GM18858 (cell line): ENCODE measurements around the gene RNF151.
"Not testable (repeated sequence)": the region's sequence is repeated elsewhere in the genome, so short reads cannot be mapped to it uniquely, and the experiment has no call there.

Experiments
- ATAC-seq: cut with Tn5 transposase; IDR thresholded peaks from one replicate; pipeline ENCODE4 v1.9.1; 2021; ENCODE audit not compliant: unreplicated experiment

The RNF151 gene, protein sequence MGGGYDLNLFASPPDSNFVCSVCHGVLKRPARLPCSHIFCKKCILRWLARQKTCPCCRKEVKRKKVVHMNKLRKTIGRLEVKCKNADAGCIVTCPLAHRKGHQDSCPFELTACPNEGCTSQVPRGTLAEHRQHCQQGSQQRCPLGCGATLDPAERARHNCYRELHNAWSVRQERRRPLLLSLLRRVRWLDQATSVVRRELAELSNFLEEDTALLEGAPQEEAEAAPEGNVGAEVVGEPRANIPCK

DNA sequence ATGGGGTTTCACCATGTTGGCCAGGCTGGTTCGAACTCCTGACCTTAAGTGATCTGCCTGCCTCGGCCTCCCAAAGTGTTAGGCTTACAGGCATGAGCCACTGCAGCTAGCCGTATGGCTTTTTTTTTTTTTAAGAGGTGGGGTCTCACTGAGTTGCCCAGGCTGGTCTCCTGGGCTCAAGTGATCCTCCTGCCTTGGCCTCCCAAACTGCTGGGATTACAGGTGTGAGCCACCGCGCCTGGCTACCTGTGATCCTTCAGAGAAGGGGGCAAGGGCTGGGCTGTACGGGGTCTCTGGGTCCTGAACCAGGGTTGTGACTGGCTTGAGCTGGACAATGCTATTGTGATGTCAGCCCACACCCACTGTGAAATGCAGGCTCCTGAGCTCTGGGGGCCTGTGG lies at the start of gene RNF151:
Gene RNF151 (plus strand): TSS at position 397 of the 400 bp plus-strand sequence. CDS start 26 bp downstream, outside the sequence.
- no peak for ATAC-seq

DNA sequence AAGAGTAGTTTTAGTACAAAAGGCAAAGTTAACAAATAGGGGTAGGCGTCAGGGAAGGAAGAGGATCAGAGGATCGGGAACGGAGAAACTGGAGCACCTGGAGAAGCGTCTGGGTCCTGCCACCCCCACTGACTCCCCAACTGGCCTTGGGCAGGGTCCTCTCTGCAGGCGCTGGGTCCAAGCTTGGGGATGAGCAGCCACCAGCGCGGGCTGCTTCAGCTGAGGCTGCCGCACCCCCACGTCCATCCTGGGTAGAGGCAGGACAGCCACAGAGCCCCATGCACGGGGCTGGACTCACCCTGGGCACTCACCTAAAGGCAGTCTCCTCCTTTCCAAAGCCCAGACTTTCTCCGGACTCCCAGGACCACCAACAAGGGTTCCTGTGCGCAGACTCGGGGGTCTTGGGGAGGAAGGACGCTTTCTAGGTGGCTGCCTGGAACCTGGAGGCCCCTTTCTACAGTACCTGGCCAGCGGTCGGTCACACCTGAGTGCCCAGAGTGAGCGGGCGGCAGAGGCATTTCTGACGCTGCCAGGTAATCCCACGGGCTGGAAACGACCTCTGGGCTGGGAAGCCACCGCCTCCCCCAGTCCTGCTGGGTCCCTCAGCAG lies 49.5 kb upstream of the RNF151 start:
- no peak for ATAC-seq

DNA sequence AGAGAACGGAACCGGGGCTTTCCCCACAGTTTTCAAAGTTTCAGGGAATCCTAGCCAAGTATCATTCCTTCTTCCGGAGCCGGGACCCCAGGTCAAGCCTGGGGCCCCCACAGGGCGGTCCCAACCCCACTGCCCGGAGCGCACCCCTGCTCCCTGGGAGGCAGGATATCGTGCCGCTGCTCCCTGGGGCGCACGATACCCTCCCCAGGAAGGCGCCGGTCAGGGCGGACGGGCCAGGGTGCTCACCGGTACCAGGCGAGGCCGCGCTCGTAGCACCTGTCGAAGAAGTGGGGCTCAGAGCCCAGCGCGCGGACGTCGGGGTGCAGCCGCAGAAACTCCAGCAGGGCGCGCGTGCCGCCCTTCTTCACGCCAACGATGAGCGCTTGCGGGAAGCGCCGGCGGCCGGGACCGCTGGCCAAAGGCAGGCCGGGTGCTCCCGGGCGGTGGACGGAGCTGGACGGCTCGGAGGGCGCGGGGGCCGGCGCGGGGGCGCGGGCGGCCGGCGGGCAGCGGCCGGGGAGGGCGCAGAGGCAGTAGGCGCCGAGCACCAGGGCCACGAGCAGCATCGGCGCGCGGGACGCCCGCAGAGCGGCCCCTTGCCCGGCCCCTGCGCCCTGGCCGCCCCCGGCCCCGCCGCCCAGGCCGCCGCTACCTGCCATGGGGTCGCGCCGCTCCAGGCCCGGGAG lies 48.8 kb upstream of the RNF151 start:
- ATAC-seq = no peak

DNA sequence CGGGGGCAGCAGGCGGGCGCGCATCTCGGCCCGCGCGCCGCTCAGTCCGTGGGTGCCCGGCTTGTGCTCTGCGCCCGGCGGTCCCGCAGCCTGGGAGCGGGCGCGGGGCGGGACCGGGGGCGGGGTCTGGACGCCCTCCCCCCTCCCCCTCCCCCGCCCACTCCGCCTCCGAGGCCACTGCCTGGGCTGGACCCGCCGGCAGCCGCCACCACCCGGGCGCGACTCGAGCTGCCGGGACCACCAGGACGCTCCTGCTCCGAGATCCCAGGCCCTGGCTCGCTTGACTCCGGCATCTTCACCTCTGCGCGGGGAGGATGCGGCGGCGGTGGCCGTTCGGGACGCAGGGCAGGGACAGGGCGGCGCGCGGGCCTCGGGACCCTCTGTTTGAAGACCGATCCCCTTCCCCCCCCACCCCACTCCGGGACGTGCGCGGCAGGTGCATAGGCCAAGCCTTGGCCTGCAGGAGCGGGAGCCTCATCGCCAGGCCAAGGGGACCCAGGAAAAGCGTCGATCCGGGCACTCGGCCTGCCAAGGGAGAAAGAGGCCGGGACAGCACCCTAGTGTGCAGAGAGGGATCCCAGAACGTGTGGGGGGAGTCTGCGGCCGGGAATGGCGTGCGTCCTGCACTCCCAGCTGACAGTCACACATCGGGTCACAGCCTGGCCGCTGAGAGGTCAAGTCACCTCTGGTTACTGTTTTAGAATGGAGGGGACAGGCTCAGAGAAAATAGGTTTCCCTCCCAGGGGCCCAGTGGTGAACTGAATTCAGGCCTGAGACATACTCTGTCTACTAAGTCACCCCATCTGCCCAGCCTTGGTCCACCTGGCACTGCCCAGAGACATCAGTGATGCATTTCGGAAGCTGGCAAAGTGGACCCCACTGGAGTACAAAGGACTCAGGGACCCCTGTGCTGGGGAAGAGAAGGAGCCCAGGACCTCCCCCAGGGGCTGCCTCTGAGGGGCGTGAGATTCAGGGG lies 48.0 kb upstream of the RNF151 start, which contains the start of gene HS3ST6:
Gene HS3ST6 (minus strand): TSS at position 65 of the 976 bp plus-strand sequence. CDS start 92 bp downstream, outside the sequence.
- no peak for ATAC-seq

DNA sequence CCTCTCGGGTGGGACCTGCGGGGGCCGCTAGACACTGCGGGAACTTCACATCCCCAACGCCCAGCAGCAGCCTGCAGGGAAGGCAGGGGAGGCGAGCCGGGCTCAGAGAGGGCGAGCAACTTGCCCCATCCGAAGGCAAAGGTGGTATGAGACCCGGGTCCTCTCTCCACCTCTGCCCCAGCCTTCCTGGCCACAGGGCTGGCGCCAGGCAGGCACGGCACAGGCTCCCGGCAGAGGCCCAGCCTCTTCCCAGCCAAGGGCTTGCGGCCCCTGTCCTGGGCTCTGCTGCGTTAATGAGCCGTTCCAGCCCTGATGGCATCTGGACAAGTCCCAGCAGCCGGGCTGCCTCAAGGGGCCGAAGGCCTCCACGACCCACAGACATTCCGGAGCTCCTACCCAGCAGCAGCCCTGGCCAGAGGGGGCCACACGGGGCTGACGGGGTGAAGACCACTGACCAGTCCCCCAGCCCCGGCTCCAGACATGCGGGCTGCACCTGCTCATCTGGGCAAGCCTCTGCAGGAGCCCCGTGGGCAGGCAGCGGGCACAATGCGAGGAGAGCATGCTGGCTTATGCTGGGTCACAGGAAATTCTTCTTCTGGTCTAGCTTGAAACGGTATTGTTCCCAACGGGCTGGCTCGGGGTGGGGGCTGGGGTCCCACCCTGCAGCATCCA lies 47.2 kb upstream of the RNF151 start:
- no peak for ATAC-seq

DNA sequence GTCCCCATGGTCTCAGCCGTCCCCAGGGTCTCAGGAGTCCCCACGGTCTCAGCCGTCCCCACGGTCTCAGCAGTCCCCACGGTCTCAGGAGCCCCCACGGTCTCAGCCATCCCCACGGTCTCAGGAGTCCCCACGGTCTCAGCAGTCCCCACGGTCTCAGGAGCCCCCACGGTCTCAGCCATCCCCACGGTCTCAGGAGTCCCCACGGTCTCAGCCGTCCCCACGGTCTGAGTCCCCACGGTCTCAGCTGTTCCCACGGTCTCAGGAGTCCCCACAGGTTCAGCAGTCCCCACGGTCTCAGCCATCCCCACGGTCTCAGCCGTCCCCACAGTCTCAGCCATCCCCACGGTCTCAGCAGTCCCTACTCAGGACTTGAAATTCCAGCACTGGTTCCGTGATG lies 46.5 kb upstream of the RNF151 start:
- ATAC-seq = not testable (repeated sequence)

DNA sequence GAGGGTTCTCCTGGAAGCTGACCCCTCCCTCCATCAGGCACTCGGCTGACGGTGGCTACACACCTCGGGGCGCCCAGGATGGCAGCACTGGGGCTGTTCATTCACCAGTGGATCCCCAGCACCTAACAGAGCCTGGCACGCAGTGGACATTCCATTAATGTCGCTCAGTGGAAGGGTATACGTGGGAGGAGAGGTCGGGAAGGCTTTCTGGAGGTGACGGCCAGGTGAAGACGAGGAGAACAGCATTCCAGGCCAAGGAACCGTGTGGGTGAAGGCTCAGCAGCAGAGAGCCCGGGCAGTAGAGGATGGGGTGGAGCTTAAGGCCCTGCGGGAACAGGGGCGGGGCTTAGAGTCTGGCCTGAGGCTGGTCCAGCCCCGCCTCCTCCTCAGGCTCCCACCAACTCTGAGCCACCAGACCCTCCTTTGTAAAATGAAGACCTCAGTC lies 45.9 kb upstream of the RNF151 start:
- ATAC-seq = no peak

DNA sequence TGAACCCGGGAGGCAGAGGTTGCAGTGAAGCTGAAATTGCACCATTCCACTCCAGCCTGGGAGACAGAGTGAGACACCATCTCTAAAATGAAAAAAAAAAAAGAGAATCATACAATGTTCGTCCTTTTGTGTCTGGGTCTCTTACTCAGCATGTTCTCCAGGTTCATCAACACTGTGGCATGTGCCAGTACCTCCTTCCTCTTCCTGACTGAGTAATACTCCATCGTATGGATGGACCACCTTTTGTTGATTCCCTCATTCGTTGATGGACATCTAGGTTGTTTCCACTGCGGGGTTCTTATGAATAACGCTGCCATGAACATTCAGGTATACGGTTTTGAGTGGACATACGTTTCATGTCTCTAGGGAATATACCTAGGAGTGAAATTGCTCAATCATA lies 44.3 kb upstream of the RNF151 start:
- ATAC-seq = no peak

DNA sequence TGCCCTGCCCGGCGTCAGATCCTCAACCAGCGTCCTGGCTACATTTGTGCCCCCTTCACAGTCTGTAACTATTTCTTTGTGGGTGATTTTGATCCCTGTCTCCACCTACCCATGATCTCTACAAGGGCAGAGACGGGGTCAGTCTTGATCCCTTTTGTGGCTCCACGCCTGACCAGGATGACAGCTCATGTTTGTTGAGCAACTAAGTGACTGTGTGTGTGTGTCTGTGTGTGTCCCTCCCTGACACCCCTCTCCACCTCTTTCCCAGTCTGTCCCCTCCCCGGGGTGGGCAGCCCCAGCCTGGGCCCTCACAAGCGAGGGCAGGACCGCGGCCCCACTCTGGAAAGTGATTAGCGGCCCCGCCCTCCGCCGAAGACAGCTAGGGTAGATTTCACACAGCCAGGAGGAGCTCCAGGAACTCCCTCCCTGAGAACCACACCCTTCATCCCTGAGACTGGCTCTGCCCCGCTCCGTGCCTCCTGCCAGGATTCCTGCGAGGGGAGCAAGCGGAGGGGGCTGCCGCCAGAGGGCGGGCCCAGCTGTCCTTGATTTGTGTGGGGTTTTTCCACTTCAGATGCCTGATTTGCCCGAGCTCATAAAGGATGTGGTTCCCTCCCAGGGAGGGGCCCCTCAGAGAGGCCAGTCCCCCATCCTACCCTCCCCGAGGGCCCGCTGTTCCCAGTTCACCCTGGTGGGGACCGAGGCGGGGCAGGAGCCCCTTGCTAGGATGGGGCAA lies 43.2 kb upstream of the RNF151 start:
- no peak for ATAC-seq

DNA sequence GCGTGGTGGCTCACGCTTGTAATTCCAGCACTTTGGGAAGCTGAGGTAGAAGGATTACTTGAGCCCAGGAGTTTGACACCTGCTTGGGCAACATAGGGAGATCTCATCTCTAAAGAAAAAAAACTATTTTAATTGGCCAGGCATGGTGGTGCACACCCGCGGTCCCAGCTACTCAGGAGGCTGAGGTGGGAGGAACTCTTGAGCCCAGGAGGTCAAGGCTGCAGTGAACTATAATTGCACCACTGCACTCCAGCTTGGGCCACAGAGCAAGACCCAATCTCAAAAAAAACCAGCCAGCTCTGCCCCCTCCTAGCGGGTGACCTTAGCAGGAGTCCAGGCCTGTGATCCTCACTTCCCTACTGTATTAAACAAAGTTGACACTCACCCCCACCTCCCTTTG lies 42.6 kb upstream of the RNF151 start:
- ATAC-seq = no peak

DNA sequence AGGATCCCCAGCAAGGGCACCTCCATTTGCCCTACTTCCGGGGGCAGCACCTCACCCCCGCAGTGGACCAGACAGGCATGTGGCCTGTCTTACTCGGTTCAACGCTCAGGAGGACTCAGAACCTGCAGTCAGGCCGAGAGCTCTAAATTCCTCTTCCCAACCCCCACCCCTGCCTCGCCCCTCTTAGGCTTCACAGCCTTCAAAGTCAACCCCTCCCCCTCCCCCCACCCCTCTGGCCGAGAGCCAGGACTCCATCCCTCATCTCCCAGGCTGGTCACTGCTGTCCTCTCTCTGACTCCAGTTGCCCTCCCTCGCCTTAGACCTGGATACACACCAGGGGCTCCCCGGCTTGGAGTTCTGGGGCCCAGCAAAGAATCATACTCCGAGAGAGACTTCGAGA lies 40.4 kb upstream of the RNF151 start:
- no peak for ATAC-seq

DNA sequence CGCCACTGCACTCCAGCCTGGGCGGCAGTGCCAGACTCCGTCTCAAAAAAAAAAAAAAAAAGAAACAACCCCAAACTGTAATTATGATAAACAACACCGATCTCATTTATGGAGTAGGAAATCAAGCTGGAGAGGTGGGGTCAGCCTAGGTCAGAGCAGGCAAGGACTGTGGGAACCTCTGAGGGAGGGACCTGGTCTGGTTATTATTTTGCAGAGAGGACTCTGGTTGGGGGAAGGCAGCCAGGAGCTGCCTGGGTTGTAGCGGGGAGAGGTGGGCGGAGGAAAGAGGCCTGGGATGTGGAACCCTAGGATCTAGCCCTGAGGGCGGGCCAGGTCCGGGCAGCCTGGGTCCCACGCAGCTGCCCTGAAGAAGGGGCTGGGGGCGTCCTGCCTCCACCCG lies 37.6 kb upstream of the RNF151 start:
- peak; percentile 10 for ATAC-seq

DNA sequence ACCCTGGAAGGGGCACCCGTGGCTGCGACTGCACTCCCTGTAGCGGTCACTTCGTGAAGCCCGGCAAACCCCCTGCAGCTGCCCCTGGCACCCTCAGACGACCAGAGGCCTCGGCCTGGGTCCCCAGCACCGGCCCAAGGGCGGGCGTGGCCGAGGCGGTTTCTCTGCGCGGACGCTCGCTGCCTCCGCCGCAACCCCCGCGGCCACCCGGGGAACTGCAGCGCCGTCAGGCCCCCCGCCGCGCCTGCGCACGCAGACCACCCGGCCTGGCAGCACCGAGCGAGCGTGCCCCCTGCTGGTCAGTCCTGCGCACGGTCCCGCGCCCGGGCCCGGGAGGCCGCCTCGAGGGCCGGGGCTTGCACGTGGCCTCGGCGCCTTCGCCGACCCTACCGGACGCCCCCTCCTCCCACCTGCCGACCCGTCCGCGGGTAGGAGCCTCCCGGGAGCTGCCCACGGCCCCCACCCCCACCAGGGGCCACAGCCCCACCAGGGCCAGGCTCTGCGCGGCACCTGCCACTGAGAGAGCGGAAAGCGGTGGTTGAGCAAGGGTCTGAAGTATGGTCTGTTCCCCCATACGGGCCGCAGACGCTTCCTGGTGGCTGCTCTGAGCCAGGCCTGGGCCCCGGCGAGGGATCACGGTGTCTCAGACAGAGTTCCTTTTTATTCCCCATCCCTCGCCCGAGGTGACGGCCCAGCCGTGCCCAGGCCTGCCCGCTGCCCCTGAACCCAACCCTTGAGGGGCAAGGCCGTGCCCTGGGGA lies 36.9 kb upstream of the RNF151 start:
- peak; percentile 66 for ATAC-seq

DNA sequence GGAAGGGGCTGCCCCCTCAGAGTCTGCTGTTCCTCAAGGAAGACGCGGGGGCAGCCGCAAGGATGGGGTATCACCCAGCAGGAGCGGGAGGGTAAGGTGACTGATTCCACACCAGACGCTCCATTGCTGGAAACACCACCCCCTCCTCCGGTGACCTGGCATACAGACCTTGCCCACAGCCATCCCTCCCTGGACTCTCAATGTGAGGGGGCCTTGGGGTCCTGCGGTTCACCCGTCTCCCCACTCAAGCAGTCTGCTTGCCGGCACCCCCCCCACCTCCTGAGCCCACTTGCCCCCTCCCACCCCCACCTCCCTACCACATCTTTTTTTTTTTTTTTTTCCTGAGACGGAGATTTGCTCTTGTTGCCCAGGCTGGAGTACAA lies 36.3 kb upstream of the RNF151 start:
- ATAC-seq = no peak

DNA sequence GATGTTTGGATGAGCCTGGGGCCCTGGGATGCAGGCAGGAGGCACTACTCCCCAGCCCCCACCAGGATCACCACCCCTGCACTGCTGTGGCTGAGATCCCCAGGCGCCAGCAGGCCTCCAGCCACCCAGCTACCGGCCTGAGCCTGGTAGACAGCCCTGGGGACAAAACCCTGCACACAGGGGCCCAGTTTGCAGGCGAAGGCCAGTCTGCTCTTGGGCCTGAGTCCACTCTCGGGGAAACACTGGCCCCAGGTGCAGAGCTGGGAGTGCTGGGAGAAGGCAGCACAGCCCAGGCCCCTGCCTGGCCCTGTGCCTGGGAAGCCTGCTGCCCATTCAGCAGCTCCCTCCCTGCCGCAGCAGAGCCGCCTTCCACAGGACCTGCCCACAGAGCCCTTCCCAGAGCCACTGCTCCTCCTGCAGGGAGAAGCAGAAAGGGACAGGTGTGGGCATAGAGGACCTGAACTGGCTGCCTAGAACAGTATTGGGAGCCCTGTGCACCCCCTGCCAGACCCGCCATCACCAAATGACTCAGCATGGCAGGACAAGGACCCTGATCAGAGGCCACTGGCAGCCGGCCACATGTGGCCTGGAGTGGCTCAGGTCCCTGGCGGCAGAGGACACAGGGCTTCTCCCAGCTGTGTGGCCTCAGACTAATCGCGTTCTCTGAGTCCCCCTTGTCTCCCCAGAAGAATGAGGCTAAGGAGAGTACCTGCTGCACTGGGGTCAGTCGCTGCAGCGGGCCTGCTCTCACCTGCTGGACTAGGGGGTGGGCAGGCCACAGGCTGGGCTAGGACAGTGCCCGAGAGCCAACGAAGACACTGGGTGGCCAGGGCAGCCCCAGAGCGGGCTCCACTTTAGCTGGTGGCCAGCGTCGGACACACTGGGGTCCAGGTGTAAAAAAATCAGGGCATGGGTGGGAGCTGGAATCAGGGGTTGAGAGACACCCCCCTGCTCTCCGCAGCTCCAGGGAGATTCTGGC lies 34.3 kb upstream of the RNF151 start:
- ATAC-seq = no peak

DNA sequence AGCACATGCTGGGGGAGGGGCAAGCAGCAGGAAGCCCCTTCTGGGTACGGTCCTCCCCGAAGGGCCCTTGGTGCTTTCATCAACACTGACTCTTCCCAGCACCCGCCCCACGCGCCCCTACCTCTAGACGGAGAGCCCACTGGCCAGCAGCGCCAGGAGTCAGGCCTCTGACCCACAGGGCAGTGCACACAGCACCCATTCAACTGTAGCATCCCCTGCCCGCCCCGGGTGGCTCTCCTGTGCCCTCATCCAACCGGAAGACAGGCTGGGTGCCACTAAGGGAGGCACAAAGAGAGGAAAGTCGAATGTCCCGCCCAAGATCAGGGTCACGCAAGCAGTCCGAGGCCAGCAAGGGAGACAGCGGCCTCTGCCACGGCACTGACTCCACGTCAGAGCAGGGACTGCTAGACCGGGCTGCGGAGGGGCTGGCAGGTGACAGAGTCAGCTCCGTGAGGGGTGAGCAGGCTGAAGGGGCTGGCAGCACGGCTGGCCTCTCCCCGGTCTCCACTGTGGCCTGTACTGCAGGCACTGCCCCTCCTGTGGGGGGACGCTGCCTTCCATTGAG lies 33.5 kb upstream of the RNF151 start:
- no peak for ATAC-seq

DNA sequence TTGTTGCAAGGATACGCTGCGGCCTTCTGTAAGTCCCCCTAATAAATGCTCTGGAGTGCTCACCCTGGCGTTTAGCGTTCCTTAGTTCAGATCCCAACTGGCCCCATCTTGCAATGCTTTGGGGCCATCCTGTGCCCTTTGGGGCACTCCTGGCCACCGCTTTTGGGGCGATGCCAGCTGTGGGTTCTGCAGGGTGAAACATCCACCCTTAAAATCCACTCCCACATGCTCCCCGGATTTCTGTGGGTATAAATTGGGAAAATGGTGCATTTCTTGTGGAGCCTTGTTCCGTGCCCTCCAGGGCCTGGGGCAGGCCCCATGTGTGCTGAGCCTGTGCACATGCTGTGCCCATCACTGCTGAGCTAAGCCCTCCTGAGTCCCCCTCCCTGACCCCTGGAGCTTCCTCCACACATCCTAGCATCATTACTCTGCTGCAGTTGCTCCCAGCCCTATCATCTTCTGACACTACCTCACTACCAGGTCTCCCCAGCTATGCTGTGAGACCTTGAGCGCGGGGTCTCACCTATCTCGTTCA lies 29.6 kb upstream of the RNF151 start:
- ATAC-seq = no peak
